PC-9 (cell line): ENCODE measurements around the gene UAP1L1. TPM values are rescaled to one million over a fixed set of nuclear protein-coding genes. Genes with fewer than 3 reads are reported as not detected.

Experiments used
- BruUV-seq: library from RNA; stranded (reverse); fragments of 400-500 nt; replicated peaks from 2 replicates; lab custom pipeline; 2021; lab: Mats Ljungman, UMichigan
- CTCF ChIA-PET: fragments of 300-600 bp; sonication (Branson Sonifier 250); formaldehyde crosslinking; loops from one replicate; lab custom pipeline; 2022; ENCODE audit warnings: antibody characterized with exemption; lab: Charles Lee
- POLR2A ChIA-PET: fragments of 300-600 bp; sonication (Branson Sonifier 250); formaldehyde crosslinking; loops from one replicate; lab custom pipeline; 2022; ENCODE audit warnings: antibody characterized with exemption; ENCODE audit not compliant: unreplicated experiment; lab: Charles Lee
- DNase-seq, 2 experiments: peaks; one replicate each; pipeline versions ENCODE4 v3.0.0 to v3.0.0-alpha.2; 2015 to 2022; ENCODE audit warnings: mixed read lengths in 1 of 2
- H2AFZ ChIP-seq: fragments of 200-600 bp; sonication (generic); 2 replicates; pipeline ENCODE4 v1.8.1; 2017; ENCODE audit warnings: antibody characterized with exemption
- H3F3A ChIP-seq: fragments of 200-600 bp; sonication (generic); 2 replicates; pipeline ENCODE4 v1.8.1; 2017; ENCODE audit warnings: antibody characterized with exemption, mild to moderate bottlenecking, low read depth; ENCODE audit not compliant: insufficient read depth
- H3K27ac ChIP-seq: fragments of 200-600 bp; sonication (generic); 2 replicates; pipeline ENCODE4 v1.6.1; 2016; ENCODE audit warnings: mixed run types
- H3K27me3 ChIP-seq: fragments of 200-600 bp; sonication (generic); 2 replicates; pipeline ENCODE4 v1.6.1; 2016; ENCODE audit warnings: low read depth, mixed run types; ENCODE audit not compliant: insufficient read depth
- H3K36me3 ChIP-seq: fragments of 200-600 bp; sonication (generic); 2 replicates; pipeline ENCODE4 v1.6.1; 2016; ENCODE audit warnings: low read depth, mixed run types
- H3K4me1 ChIP-seq: fragments of 200-600 bp; sonication (generic); replicated peaks from 2 replicates; pipeline ENCODE4 v1.6.1; 2016; ENCODE audit warnings: mixed run types; ENCODE audit not compliant: insufficient read depth
- H3K4me2 ChIP-seq: fragments of 200-600 bp; sonication (generic); 2 replicates; pipeline ENCODE4 v1.6.1; 2017; ENCODE audit warnings: mixed run types
- H3K4me3 ChIP-seq: fragments of 200-600 bp; sonication (generic); 2 replicates; pipeline ENCODE4 v1.6.1; 2016; ENCODE audit warnings: mixed run types
- H3K79me2 ChIP-seq: fragments of 200-600 bp; sonication (generic); 2 replicates; pipeline ENCODE4 v1.6.1; 2017; ENCODE audit warnings: low read depth, mixed run types
- H3K9me2 ChIP-seq: fragments of 200-600 bp; sonication (generic); 2 replicates; pipeline ENCODE4 v1.8.1; 2017; ENCODE audit warnings: mild to moderate bottlenecking; ENCODE audit not compliant: insufficient read depth
- H3K9me3 ChIP-seq: fragments of 200-600 bp; sonication (generic); 2 replicates; pipeline ENCODE4 v1.8.1; 2016; ENCODE audit warnings: low read depth; ENCODE audit not compliant: insufficient read depth
- H4K20me1 ChIP-seq: fragments of 200-600 bp; sonication (generic); 2 replicates; pipeline ENCODE4 v1.8.1; 2017; ENCODE audit not compliant: insufficient read depth
- EZH2 ChIP-seq: fragments of 200-600 bp; sonication (generic); IDR thresholded peaks from 2 replicates; pipeline ENCODE4 v1.8.0; 2017; ENCODE audit warnings: antibody characterized with exemption, low read depth
- intact Hi-C: fragments of 100-400 bp; cut with micrococcal nuclease; formaldehyde crosslinking; loops from one replicate; pipeline ENCODE4 v1.10.0; 2022; ENCODE audit not compliant: unreplicated experiment
- total RNA-seq: library from RNA; stranded (reverse); gene quantifications from 2 replicates; pipeline ENCODE4 v1.2.3, GENCODE V29; 2021
- TF ChIP-seq, protein P1 (sequence below): fragments of 200-600 bp; sonication (generic); conservative IDR thresholded peaks from 2 replicates; pipeline ENCODE4 v1.6.1; 2017; ENCODE audit warnings: mixed run types, antibody characterized with exemption, mild to moderate bottlenecking, moderate library complexity

The UAP1L1 gene
- total RNA-seq, 1 experiment from 2014 or later = 9.9 TPM

DNA sequence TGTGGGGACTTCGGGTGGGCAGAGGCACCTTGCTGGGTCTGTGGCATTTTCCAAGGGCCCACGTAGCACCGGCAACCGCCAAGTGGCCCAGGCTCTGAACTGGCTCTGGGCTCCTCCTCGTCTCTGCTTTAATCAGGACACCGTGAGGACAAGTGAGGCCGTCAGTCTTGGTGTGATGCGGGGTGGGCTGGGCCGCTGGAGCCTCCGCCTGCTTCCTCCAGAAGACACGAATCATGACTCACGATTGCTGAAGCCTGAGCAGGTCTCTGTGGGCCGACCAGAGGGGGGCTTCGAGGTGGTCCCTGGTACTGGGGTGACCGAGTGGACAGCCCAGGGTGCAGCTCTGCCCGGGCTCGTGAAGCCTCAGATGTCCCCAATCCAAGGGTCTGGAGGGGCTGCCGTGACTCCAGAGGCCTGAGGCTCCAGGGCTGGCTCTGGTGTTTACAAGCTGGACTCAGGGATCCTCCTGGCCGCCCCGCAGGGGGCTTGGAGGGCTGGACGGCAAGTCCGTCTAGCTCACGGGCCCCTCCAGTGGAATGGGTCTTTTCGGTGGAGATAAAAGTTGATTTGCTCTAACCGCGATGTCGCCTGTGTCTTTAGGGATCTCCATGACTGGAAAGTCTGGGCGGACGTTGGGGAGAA lies 31.4 kb downstream of the UAP1L1 start:
- ChIA-PET CTCF (interaction anchor here (0.6 kb wide), 1 partner anchor 17 kb away, joined by 18 read pairs; no protein-coding TSS in a partner anchor), POLR2A (interaction anchor here (0.6 kb wide), 1 partner anchor 21 kb away, joined by 4 read pairs; no protein-coding TSS in a partner anchor)
- no peaks in the 10 kb centered on the region for H4K20me1 ChIP-seq
- no peaks in the 10 kb centered on the region for H3K27me3 ChIP-seq
- H3K79me2 ChIP-seq = no peaks in the 10 kb centered on the region
- no peak overlapping the region for H3K4me3 ChIP-seq
- no peak for DNase-seq
- no peak overlapping the region for H3K27ac ChIP-seq
- no peak overlapping the region for H3K4me2 ChIP-seq
- no peaks in the 10 kb centered on the region for H3K9me3 ChIP-seq
- no peaks in the 10 kb centered on the region for H3F3A ChIP-seq
- no peaks in the 10 kb centered on the region for H3K9me2 ChIP-seq
- 0 out of 2 replicates have a peak, but pooled peaks cover 2% of the 10 kb centered on the region for H3K36me3 ChIP-seq
- no TSS peak for BruUV-seq
- H2AFZ ChIP-seq = no peak overlapping the region
- intact Hi-C loops = no loop called here
- no peaks in the 10 kb centered on the region for H3K4me1 ChIP-seq
- TF ChIP-seq, protein P1, sequence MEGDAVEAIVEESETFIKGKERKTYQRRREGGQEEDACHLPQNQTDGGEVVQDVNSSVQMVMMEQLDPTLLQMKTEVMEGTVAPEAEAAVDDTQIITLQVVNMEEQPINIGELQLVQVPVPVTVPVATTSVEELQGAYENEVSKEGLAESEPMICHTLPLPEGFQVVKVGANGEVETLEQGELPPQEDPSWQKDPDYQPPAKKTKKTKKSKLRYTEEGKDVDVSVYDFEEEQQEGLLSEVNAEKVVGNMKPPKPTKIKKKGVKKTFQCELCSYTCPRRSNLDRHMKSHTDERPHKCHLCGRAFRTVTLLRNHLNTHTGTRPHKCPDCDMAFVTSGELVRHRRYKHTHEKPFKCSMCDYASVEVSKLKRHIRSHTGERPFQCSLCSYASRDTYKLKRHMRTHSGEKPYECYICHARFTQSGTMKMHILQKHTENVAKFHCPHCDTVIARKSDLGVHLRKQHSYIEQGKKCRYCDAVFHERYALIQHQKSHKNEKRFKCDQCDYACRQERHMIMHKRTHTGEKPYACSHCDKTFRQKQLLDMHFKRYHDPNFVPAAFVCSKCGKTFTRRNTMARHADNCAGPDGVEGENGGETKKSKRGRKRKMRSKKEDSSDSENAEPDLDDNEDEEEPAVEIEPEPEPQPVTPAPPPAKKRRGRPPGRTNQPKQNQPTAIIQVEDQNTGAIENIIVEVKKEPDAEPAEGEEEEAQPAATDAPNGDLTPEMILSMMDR = no peak
- no peak for TF ChIP-seq EZH2

DNA sequence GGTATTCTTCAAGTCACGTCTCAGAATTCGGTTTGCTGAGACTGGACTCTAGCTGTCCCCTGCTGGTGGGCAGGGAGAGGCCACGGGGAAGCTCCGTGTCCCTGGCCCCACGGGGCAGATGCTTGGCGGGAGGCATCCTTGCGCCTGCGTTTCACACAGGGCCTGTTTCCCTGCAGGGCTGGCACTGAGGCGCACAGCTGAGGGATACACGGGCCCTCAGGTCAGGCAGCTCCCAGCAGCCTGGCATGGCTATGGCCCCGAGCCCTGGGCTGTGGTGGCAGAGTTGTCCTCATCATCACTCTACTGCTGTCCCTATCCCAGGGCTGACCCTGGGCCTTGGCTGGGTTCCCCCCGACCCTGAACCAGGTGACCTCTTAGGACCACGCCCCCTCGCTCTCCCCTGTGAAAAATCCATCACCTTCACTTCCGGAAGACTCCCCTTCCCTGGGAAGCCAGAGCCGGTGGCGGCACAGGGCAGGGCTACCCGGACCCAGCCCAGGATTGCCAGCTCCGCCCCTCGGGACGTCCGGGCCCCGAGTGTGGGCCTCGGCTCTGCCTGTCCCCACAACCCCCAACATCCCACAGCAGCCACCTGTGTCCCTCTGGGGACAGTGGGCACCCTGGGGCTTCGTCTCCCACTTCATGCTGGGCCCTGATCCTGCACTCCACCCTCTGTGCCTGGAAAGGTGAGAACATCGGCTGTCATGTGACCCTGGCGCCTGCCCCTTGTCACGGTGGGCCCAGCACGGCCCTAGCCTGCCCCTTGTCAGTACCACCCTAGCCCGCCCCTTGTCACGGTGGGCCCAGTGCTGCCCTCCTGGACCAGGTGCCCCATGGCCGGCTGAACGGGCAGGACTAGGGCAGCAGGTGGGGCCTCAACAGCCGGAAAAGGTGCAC lies 32.2 kb downstream of the UAP1L1 start:
- ChIA-PET POLR2A (no interaction called here), CTCF (no interaction called here)
- no TSS peak for BruUV-seq
- H3K4me1 ChIP-seq = no peaks in the 10 kb centered on the region
- no peak overlapping the region for H2AFZ ChIP-seq
- no peaks in the 10 kb centered on the region for H4K20me1 ChIP-seq
- no peaks in the 10 kb centered on the region for H3K79me2 ChIP-seq
- no peak overlapping the region for H3K4me2 ChIP-seq
- no peak overlapping the region for H3K27ac ChIP-seq
- no peaks in the 10 kb centered on the region for H3K9me2 ChIP-seq
- DNase-seq = no peak
- no peak for TF ChIP-seq EZH2
- TF ChIP-seq, protein P1 = no peak
- H3K4me3 ChIP-seq = no peak overlapping the region
- H3K36me3 ChIP-seq = no peaks in the 10 kb centered on the region
- H3K27me3 ChIP-seq = no peaks in the 10 kb centered on the region
- no peaks in the 10 kb centered on the region for H3K9me3 ChIP-seq
- H3F3A ChIP-seq = no peaks in the 10 kb centered on the region
- intact Hi-C loops = no loop called here

DNA sequence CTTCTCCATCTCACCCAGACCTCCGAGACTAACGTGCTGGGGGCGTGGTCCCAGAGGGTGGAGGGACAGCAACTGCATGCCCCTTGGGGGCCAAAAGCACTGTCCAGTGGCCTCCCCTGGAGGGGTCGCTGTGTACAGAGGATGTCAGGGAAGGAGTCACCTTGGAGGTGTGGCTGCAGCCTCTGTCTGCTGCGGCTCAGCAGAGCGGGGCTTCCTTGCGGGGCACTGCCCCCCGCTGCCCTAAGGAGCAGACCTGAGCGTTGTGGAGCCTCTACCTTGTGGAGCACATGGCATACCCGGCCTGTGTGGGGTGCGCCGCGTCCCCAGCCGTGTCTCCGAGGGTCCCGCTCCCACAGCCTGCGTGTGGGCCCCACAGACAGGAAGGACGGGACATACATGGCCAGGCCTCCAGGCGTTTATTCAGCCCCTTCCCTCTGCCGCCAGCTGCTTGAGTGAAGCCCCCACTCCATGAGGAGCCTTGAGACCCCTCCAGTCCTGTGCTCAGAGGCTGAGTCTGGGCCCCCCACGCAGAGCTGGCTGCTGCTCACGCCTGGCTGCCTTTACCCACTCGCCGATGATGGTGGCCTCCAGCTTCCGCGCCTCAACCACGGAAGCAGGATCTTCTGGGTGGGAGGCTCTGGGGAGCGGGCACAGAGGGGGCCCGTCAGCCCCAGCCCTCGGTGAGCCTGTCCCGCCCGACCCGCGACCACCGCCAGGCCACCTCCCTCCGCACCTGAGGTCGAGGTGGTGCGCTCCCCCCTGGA lies 33.0 kb downstream of the UAP1L1 start:
- POLR2A ChIA-PET = no interaction called here
- no peaks in the 10 kb centered on the region for H3F3A ChIP-seq
- H3K4me2 ChIP-seq = no peak overlapping the region
- H3K79me2 ChIP-seq = no peaks in the 10 kb centered on the region
- TF ChIP-seq, protein P1 = no peak
- no peak for TF ChIP-seq EZH2
- H3K9me2 ChIP-seq = no peaks in the 10 kb centered on the region
- H3K9me3 ChIP-seq = no peaks in the 10 kb centered on the region
- H3K4me1 ChIP-seq = peaks cover 4% of the 10 kb centered on the region
- H3K27me3 ChIP-seq = no peaks in the 10 kb centered on the region
- CTCF ChIA-PET = no interaction called here
- no peak for DNase-seq
- H3K36me3 ChIP-seq = no peaks in the 10 kb centered on the region
- no peak overlapping the region for H3K4me3 ChIP-seq
- H3K27ac ChIP-seq = no peak overlapping the region
- no TSS peak for BruUV-seq
- H4K20me1 ChIP-seq = no peaks in the 10 kb centered on the region
- intact Hi-C loops = no loop called here
- H2AFZ ChIP-seq = no peak overlapping the region
